Hippocampal formation (tissue), 2 donors: ENCODE measurements around the gene RGPD6.
"Not testable (repeated sequence)": the region's sequence is repeated elsewhere in the genome, so short reads cannot be mapped to it uniquely, and the experiment has no call there.

ENCODE experiments used
- DNase-seq, 2 donors: peaks; one replicate each; lab custom pipeline; 2025; lab: John Stamatoyannopoulos, UW

Gene RGPD6

GRCh38 chr2:110481200-110481599 is 95.8 kb downstream of the RGPD6 start:
- not testable (repeated sequence) for DNase-seq

- not testable (repeated sequence) for DNase-seq
Observed at GRCh38 chr2:110480084-110480483, 96.9 kb downstream of the RGPD6 start.

- DNase-seq: not testable (repeated sequence)
Observed at GRCh38 chr2:110477370-110477769, 99.7 kb downstream of the RGPD6 start.

GRCh38 chr2:110476952-110477351 is 100.1 kb downstream of the RGPD6 start:
- DNase-seq: not testable (repeated sequence)

GRCh38 chr2:110475627-110476359 is 101.2 kb downstream of the RGPD6 start:
- DNase-seq: not testable (repeated sequence)

- not testable (repeated sequence) for DNase-seq
Observed at GRCh38 chr2:110474898-110475297, 102.1 kb downstream of the RGPD6 start.

- DNase-seq: not testable (repeated sequence)
Observed at GRCh38 chr2:110473059-110473358, 104.0 kb downstream of the RGPD6 start.

- DNase-seq: not testable (repeated sequence)
Observed at GRCh38 chr2:110472171-110473058, 104.6 kb downstream of the RGPD6 start, which contains the start of gene LIMS4. LIMS4 (minus strand) TSS chr2:110472816; CDS start chr2:110472778, 38 bp downstream.

- DNase-seq: not testable (repeated sequence)
Observed at GRCh38 chr2:110468921-110469320, 108.1 kb downstream of the RGPD6 start.

- DNase-seq: not testable (repeated sequence)
Observed at GRCh38 chr2:110465312-110465711, 111.7 kb downstream of the RGPD6 start.
